ENCODE data around the gene GMPS. TPM values are rescaled to one million over a fixed set of nuclear protein-coding genes. Genes with fewer than 3 reads are reported as not detected.

GMPS gene
- total RNA-seq, 1 donor from 2014 or later, result 66.5 TPM

DNA sequence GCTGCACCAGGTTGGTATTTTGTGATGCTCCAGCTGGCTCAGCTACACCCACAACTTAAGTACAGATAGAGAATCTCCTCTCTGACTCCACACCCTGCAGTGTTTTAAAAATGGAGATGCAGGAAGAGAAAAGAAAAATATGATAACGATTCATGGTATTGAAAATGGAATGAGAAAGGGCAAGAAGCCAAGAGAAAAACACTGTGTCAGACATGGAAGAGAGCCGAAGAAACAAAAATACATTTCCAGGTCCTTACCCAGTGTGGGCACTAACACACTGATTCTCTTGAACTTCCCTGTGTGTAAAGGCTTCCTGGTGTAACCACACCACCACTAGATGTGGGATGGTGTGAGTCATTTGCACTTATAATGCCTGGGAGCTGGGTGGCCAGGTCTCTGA, 93.1 kb downstream of the GMPS start:
- Mint-ChIP-seq H3K9me3 (ENCODE audit: unreplicated experiment) (no peaks in the 10 kb centered on the region), H3K27ac (ENCODE audit: unreplicated experiment) (no peak overlapping the region), H3K4me3 (ENCODE audit: unreplicated experiment) (no peak overlapping the region), H3K27me3 (ENCODE audit: unreplicated experiment) (no peaks in the 10 kb centered on the region), H3K4me1 (ENCODE audit: unreplicated experiment) (no peaks in the 10 kb centered on the region), H3K36me3 (ENCODE audit: low read depth, unreplicated experiment) (no peaks in the 10 kb centered on the region)
- TF ChIP-seq CTCF (IDR thresholded peaks at IDR 0.05; ENCODE audit: unreplicated experiment), result no peak
- DNase-seq (ENCODE audit: low spot score), result no peak

DNA sequence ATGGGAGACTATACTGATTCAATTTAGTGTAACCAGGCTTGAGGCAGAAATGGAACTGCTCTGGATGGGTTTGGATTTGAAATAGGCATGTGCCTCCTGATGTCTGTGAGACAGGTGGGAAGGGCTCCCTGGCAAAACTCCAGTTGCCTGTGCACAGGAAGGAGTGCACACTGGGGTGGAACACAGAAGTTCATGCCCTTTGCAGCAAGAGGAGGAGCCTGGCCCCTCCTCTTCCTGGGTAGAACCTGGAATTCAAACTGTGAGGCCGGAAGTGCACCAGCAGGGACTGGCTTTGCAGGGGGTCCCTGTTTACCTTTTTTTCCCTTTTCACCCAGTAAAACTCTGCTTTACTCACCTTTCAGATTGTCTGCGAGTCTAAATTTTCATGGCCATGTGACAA, 99.9 kb downstream of the GMPS start:
- DNase-seq (ENCODE audit: low spot score), result no peak
- no peaks in the 10 kb centered on the region for H3K27me3 Mint-ChIP-seq (ENCODE audit: unreplicated experiment)
- H3K27ac Mint-ChIP-seq (ENCODE audit: unreplicated experiment), result no peak overlapping the region
- H3K4me3 Mint-ChIP-seq (ENCODE audit: unreplicated experiment), result no peak overlapping the region
- no peak for TF ChIP-seq CTCF (IDR thresholded peaks at IDR 0.05; ENCODE audit: unreplicated experiment)
- no peaks in the 10 kb centered on the region for H3K9me3 Mint-ChIP-seq (ENCODE audit: unreplicated experiment)
- H3K36me3 Mint-ChIP-seq (ENCODE audit: low read depth, unreplicated experiment), result no peaks in the 10 kb centered on the region
- no peaks in the 10 kb centered on the region for H3K4me1 Mint-ChIP-seq (ENCODE audit: unreplicated experiment)

- Mint-ChIP-seq H3K36me3 (ENCODE audit: low read depth, unreplicated experiment) (no peaks in the 10 kb centered on the region), H3K4me1 (ENCODE audit: unreplicated experiment) (no peaks in the 10 kb centered on the region), H3K4me3 (ENCODE audit: unreplicated experiment) (no peak overlapping the region), H3K9me3 (ENCODE audit: unreplicated experiment) (no peaks in the 10 kb centered on the region), H3K27me3 (ENCODE audit: unreplicated experiment) (no peaks in the 10 kb centered on the region), H3K27ac (ENCODE audit: unreplicated experiment) (no peak overlapping the region)
- DNase-seq (ENCODE audit: low spot score), result no peak
- TF ChIP-seq CTCF (IDR thresholded peaks at IDR 0.05; ENCODE audit: unreplicated experiment), result no peak
Observed at GRCh38 chr3:155972885-155973584, 102.6 kb downstream of the GMPS start.

GRCh38 chr3:155978324-155978723, 107.9 kb downstream of the GMPS start:
- H3K27me3 Mint-ChIP-seq (ENCODE audit: unreplicated experiment), result no peaks in the 10 kb centered on the region
- no peaks in the 10 kb centered on the region for H3K36me3 Mint-ChIP-seq (ENCODE audit: low read depth, unreplicated experiment)
- H3K27ac Mint-ChIP-seq (ENCODE audit: unreplicated experiment), result no peak overlapping the region
- H3K4me1 Mint-ChIP-seq (ENCODE audit: unreplicated experiment), result no peaks in the 10 kb centered on the region
- no peaks in the 10 kb centered on the region for H3K9me3 Mint-ChIP-seq (ENCODE audit: unreplicated experiment)
- DNase-seq (ENCODE audit: low spot score), result no peak
- no peak overlapping the region for H3K4me3 Mint-ChIP-seq (ENCODE audit: unreplicated experiment)
- no peak for TF ChIP-seq CTCF (IDR thresholded peaks at IDR 0.05; ENCODE audit: unreplicated experiment)

DNA sequence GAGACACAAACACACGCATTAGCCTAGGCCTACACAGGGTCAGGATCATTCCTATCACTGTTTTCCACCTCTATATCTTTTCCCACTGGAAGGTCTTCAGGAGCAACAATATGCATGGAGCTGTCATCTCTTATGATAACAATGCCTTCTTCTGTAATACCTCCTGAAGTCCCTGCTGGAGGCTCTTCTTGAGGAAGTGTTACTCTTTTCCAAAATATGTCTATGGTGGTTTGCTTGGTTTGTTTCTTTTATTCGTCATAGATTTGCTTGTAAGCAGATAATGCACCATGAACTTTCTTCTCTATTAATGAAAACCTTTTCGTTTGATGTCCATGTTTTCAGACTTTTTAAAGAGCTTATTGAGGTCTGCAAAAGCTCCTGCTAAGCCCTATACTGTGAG, 109.3 kb downstream of the GMPS start:
- Mint-ChIP-seq H3K9me3 (ENCODE audit: unreplicated experiment) (no peaks in the 10 kb centered on the region), H3K4me3 (ENCODE audit: unreplicated experiment) (no peak overlapping the region), H3K4me1 (ENCODE audit: unreplicated experiment) (no peaks in the 10 kb centered on the region), H3K36me3 (ENCODE audit: low read depth, unreplicated experiment) (no peaks in the 10 kb centered on the region), H3K27me3 (ENCODE audit: unreplicated experiment) (no peaks in the 10 kb centered on the region), H3K27ac (ENCODE audit: unreplicated experiment) (no peak overlapping the region)
- no peak for DNase-seq (ENCODE audit: low spot score)
- TF ChIP-seq CTCF (IDR thresholded peaks at IDR 0.05; ENCODE audit: unreplicated experiment), result no peak
